Measurements from ENCODE around the gene SRC.

GRCh38 chr20:37342231-37343177 is 3.4 kb upstream of the SRC start:
- no peak for TF ChIP-seq CTCF (IDR thresholded peaks at IDR 0.05)
- TF ChIP-seq POLR2A (IDR thresholded peaks at IDR 0.05) = no peak

All from thyroid gland (tissue), 4 donors.